NB4 (cell line): Measurements from ENCODE around the gene LRRC37A2.
"Not testable (repeated sequence)": the region's sequence is repeated elsewhere in the genome, so short reads cannot be mapped to it uniquely, and the experiment has no call there.

ENCODE experiments used
- POLR2A ChIP-seq: IDR thresholded peaks from 2 replicates; pipeline ENCODE4 v1.6.1; 2011; ENCODE audit warnings: mild to moderate bottlenecking; ENCODE audit not compliant: insufficient read length; ENCODE audit errors: extremely low read depth
- TF ChIP-seq, protein P1 (sequence below): IDR thresholded peaks from 2 replicates; pipeline ENCODE4 v1.6.1; 2011; ENCODE audit warnings: low read depth, low read length
- TF ChIP-seq, protein P2 (sequence below): IDR thresholded peaks from one replicate; pipeline ENCODE4 v1.5.1; 2012; ENCODE audit warnings: low read depth, low read length

DNA sequence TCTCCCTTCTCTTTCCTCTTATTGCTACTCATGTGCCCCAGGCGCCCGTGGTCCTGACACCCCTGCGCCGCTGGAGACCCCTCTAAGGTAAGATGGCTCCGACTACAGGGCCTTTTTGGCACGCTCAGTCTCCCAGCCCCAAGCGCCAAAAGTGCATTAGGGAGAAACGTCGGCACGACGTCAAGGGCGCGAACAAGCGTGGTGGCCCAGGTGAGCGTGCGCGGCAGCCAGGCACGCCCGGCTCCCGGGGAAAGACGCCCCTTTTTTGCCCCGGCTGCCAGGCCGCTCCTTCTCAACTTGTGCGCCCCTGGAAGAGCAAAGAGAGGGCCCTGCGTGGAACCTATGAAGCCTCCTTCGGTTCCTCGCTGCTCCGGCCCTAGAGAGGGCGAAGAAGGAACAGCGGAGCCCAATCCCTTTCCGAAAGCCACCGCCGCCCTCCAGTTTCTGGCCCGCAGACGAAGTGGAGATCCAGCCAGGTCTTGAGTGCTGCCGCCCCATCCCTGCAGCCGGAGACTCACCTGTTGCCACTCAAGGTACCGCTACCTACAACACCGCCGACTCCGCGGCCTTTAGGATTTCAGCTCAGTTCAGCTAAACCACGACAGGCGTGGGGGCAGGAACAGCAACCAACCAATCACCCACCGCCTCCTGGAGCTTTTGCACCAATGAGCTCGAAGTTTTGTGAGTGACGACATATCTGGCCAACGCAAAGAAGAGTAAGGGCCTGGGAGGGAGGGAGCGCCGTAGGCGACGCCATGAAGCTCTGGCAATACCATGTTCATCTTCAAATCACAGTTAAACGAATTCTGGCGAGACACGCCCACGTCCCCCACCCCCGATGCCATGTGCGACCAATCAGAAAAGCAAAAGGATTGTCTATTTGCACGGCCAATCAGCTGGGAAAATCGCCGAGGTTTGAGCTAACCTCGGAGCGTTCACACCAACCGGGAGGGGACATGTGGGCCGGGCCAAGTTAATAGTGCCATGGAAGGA is 67.1 kb downstream of the LRRC37A2 start, which contains the start of gene ARL17A:
- TF ChIP-seq, protein P1, sequence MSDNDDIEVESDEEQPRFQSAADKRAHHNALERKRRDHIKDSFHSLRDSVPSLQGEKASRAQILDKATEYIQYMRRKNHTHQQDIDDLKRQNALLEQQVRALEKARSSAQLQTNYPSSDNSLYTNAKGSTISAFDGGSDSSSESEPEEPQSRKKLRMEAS, result not testable (repeated sequence)
- TF ChIP-seq, protein P2, sequence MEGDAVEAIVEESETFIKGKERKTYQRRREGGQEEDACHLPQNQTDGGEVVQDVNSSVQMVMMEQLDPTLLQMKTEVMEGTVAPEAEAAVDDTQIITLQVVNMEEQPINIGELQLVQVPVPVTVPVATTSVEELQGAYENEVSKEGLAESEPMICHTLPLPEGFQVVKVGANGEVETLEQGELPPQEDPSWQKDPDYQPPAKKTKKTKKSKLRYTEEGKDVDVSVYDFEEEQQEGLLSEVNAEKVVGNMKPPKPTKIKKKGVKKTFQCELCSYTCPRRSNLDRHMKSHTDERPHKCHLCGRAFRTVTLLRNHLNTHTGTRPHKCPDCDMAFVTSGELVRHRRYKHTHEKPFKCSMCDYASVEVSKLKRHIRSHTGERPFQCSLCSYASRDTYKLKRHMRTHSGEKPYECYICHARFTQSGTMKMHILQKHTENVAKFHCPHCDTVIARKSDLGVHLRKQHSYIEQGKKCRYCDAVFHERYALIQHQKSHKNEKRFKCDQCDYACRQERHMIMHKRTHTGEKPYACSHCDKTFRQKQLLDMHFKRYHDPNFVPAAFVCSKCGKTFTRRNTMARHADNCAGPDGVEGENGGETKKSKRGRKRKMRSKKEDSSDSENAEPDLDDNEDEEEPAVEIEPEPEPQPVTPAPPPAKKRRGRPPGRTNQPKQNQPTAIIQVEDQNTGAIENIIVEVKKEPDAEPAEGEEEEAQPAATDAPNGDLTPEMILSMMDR, result not testable (repeated sequence)
- not testable (repeated sequence) for TF ChIP-seq POLR2A
